Measurements from ENCODE around the gene STX19.
A peak's percentile ranks its signal among the peaks of the same experiment; 100 is the strongest.

STX19 gene

GRCh38 chr3:94024385-94024784, 4.0 kb downstream of the STX19 start:
- no peak overlapping the region for H3K4me3 ChIP-seq (replicated peaks; ENCODE audit: low read depth, low read length)
- DNase-seq (ENCODE audit: low read depth): peak; percentile 17

GRCh38 chr3:94020293-94020692, 8.1 kb downstream of the STX19 start:
- TF ChIP-seq CTCF (IDR thresholded peaks at IDR 0.05; ENCODE audit: low read length, missing control alignments): no peak

More at GRCh38 chr3:94024385-94024784, 4.0 kb downstream of the STX19 start:
- no peak for TF ChIP-seq CTCF (IDR thresholded peaks at IDR 0.05; ENCODE audit: low read length, missing control alignments)

GRCh38 chr3:94019659-94020058, 8.7 kb downstream of the STX19 start:
- no peak overlapping the region for H3K4me3 ChIP-seq (replicated peaks; ENCODE audit: low read depth, low read length)
- no peak for DNase-seq (ENCODE audit: low read depth)
- TF ChIP-seq CTCF (IDR thresholded peaks at IDR 0.05; ENCODE audit: low read length, missing control alignments): no peak

More at GRCh38 chr3:94020293-94020692, 8.1 kb downstream of the STX19 start:
- no peak overlapping the region for H3K4me3 ChIP-seq (replicated peaks; ENCODE audit: low read depth, low read length)
- DNase-seq (ENCODE audit: low read depth): no peak

- H3K4me3 ChIP-seq (replicated peaks; ENCODE audit: low read depth, low read length): no peak overlapping the region
- DNase-seq (ENCODE audit: low read depth): no peak
- no peak for TF ChIP-seq CTCF (IDR thresholded peaks at IDR 0.05; ENCODE audit: low read length, missing control alignments)
Measured at GRCh38 chr3:94015025-94015424, 13.4 kb downstream of the STX19 start.

GRCh38 chr3:94012185-94012584, 16.2 kb downstream of the STX19 start:
- no peak overlapping the region for H3K4me3 ChIP-seq (replicated peaks; ENCODE audit: low read depth, low read length)
- TF ChIP-seq CTCF (IDR thresholded peaks at IDR 0.05; ENCODE audit: low read length, missing control alignments): no peak
- DNase-seq (ENCODE audit: low read depth): no peak

GRCh38 chr3:94011233-94011711, 17.1 kb downstream of the STX19 start:
- no peak overlapping the region for H3K4me3 ChIP-seq (replicated peaks; ENCODE audit: low read depth, low read length)
- TF ChIP-seq CTCF (IDR thresholded peaks at IDR 0.05; ENCODE audit: low read length, missing control alignments): no peak
- DNase-seq (ENCODE audit: low read depth): no peak

- no peak overlapping the region for H3K4me3 ChIP-seq (replicated peaks; ENCODE audit: low read depth, low read length)
- DNase-seq (ENCODE audit: low read depth): no peak
- TF ChIP-seq CTCF (IDR thresholded peaks at IDR 0.05; ENCODE audit: low read length, missing control alignments): no peak
Measured at GRCh38 chr3:94009608-94010007, 18.8 kb downstream of the STX19 start.
